NCI-H1105 treated with DMSO at 0.1 percent for 48 hours (cell line): ENCODE data around the gene TOGARAM2.
"Not testable (repeated sequence)": the region's sequence is repeated elsewhere in the genome, so short reads cannot be mapped to it uniquely, and the experiment has no call there.

Source experiments
- DNase-seq: peaks from one replicate; lab custom pipeline; 2025; lab: John Stamatoyannopoulos, UW

Gene TOGARAM2

DNA sequence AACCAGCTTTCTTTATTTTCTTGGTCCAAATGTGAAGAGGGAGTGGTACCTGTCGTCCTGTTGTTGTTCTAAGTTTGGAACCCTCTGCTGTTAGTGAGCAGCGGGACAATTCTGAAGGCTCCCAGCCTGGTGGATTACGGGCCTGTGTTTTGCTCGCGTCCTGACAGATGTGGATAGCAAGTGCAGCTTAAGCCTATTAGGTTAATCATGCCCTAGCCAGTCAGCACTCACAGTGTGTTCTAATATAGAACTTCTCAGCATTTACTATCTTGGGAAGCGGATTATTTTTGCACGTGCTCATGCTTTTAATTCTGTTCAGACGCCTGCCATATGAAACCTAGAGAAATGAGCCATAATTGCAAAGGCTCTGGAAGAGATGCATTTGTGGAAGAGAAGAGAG, 93.3 kb downstream of the TOGARAM2 start, which contains the start of gene PCARE:
Gene PCARE, minus strand, starts transcription at position 113 of the 400 bp plus-strand sequence. CDS start 262 bp downstream, outside the sequence.
- DNase-seq, result no peak

DNA sequence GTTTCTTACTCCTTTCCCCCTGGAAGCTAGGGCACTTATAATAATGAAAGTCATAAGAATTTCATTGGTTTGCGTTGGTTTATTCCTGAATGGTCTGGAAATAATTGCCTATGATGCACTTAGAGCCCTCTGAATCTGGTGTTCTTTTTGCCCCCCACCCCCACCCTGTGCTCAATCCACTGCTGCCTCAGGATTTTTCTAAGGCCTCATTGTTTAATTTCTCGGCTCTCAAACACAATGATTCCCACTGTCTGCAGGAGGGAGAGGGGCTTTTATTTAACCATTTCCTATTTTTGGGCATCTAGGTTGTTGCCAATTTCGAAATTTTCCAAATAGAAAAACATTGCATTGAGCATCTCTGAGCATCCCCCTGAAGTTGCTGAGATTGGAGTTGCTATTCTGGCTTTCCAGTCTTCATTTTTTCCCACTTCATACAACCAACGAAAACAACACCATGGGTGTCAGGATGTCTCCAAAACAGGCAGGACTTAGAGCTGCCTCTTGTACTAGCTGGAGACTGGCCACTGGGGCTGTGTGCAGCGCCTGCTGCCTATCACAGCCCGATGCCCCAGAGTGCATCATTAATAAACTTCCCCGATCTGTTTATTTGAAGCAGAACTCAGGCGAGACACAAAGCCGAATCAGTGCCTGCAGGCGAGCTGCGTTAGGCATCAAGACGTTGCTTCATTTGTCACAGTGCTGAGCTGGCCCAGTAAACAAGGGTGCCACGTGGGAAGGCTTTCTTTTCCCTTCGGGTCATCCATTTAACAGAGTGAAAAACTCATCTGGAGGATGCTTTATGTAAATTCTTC, 95.0 kb downstream of the TOGARAM2 start:
- no peak for DNase-seq

DNA sequence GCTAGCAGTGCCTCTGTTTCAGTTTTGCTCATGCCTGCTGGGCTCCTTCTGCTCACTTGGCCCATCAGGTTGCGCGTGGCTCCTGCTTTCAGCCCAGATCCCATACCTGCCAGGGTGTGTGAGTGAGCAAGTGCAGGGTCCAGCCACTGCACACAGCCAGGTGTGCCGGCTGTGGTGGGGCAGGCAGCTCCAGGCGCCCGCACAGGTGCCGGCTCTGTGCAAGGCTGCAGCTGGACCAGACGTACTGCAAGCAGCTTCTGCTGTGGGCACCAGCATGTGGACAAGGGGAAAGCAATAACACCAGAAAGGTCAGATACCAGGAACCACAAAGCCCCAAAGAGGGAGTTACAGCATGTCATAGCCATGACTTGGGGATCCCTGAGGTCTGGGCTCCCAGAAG, 98.8 kb downstream of the TOGARAM2 start:
- no peak for DNase-seq

DNA sequence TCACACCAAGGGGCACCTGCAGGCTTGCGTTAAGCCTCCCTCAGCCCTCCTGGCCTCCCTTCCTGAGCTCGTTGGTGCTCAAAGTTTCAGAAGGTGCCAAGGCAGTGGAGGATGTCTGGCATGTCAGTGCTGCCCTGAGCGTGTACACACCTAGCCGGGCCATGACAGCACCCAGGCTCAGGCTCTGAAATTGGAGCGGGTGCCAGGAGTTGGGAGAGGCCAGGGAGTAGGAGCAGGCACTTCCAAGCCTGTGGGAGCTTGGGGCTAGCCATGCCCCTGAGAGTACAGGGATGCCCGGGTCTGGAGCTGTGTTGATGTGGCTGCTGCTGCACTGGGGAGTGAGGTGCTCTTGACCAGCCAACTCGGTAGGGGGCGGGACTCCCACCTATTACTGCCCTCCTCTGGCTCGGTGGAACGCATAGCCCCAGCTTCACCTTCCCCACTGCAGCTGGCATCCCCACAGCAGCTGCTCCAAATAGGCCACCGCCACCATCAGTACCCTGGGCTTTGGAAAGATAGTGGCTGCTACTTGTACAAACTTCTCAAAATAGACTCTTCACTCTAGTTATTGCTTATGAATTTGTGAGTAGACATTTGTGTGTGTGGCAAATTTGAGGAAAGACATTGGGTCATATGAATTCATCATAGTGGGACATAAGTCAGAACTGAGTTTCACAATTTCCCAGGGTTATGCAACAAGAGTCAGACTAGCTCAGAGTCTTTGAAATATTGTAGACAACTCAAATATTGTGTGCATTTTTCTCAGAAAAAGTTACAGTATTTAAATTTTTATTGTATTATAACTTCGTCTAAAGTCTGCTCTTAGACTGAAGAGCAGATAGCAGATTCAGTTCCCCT, 100.0 kb downstream of the TOGARAM2 start:
- DNase-seq, result no peak

DNA sequence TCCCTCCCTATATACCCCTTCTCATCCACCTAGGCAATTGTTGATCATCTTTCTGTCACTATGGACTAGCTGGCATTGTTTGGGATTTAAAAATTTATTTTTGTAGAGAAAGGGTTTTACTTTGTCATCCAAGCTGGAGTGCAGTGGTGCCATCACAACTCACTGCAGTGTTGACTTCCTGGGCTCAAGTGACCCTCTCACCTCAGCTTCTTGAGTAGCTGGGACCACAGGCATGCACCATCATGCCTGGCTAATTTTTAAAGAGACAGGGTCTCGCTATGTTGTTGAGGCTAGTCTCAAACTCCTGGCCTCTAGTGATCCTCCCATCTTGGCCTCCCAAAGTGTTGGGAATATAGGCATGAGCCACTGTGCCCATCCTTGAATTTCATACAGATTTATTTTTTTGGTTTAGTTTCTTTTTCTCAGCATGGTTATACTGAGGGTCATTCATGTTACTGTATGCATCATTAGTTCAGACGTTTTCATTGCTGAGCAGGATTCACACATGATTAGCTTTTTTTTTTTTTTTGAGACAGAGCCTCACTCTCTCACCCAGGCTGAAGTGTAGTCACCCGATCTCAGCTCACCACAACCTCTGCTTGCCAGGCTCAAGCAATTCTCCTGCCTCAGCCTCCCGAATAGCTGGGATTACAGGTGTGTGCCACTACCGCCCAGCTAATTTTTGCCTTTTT, 101.9 kb downstream of the TOGARAM2 start:
- DNase-seq, result no peak

DNA sequence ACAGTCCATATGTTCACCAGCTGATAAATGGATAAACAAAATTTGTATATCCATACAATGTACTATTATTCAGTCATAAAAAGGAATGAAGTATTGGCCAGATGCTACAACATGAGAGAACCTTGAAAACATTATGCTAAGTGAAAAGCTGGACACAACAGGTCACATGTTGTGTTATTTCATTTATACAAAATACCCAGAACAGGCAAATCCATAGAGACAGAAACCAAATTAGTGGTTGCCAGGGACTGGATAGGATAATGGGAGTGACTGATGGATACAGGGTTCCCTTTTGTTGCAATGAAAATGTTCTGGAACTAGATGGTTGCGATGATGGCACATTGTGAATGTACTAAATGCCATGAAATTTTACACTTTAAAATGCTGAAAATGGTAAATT, 103.5 kb downstream of the TOGARAM2 start:
- no peak for DNase-seq

DNA sequence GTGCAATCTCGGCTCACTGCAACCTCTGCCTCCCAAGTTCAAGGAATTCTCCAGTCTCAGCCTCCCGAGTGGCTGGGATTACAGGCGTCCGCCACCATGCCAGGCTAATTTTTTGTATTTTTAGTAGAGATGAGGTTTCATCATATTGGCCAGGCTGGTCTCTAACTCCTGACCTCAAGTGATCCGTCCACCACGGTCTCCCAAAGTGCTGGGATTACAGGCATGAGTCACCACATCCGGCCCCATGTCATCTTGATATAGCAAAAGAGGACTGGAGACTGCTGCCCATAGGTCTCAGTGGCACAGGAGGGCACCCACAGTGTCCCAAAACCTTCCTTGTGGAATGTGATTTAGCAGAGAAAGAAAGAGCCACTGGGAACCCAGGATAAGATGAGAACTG, 109.2 kb downstream of the TOGARAM2 start:
- DNase-seq, result not testable (repeated sequence)

DNA sequence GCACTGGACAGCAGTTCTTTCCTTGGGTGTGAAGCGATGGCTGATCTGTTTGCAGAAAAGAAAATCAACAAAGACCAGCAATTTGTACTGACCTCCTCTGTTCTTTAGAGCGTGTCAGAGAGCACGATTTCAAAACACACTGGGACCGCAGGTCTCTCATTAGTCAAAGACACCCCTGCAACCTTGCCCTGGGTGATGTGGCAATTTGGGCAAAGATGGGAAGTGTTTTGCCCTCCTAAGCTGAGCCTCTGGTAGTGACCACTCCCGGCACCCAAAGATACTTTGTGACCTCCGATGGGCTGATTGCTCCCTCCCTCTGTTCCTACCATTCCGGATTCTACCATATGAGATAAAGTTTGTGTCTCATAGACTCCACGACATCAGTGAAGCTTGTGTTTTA, 115.9 kb downstream of the TOGARAM2 start:
- DNase-seq, result no peak

DNA sequence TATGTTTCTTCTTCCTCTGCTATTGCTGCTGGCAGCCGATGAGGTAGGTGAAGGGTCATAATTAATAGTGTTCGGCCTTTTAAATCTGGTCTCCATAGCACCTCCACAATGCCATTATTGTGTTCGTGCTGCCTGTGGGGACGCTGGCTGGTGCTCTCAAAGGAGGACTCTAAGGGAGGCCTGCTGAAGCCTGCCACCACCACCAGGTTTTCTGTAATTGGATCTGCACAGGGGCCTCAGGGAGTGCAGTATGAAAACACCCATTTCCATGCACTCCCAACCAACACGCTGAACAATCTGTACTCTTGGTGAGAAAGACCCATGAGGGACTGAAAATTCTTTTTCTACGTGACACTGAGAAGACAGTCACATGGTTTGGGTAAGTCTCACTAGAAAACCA, 116.5 kb downstream of the TOGARAM2 start:
- no peak for DNase-seq

DNA sequence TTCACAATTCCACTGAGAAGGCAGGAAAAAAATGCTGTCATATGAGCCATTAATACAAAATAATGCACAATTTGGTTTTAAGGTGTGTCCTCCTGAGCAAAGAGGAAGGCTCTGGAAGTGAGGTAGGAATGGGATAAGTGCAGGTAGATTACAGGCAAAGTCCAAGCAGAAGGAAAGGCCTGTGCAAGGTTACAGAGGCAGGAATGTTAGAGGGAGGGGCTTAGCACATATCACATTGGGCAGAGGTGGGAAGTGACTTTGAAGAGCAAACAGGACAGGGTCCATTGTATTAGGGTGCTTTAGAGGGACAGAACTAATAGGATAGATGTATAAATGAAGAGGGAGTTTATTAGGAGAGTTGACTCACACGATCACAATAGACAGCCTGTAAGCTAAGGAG, 119.5 kb downstream of the TOGARAM2 start:
- no peak for DNase-seq
